Dermis blood vessel endothelial cell (primary cell): ENCODE results near the gene TRIO. TPM values are rescaled to one million over a fixed set of nuclear protein-coding genes. Genes with fewer than 3 reads are reported as not detected.

Source experiments
- DNase-seq: peaks from one replicate; pipeline ENCODE4 v3.0.0; 2010
- total RNA-seq: library from RNA; depleted of rRNA; stranded (reverse); fragments of >200 nt; gene quantifications from 2 replicates; pipeline ENCODE4 v1.2.3, GENCODE V29; 2014

The TRIO gene
- total RNA-seq, 1 donor from 2014 or later, result 190 TPM

DNA sequence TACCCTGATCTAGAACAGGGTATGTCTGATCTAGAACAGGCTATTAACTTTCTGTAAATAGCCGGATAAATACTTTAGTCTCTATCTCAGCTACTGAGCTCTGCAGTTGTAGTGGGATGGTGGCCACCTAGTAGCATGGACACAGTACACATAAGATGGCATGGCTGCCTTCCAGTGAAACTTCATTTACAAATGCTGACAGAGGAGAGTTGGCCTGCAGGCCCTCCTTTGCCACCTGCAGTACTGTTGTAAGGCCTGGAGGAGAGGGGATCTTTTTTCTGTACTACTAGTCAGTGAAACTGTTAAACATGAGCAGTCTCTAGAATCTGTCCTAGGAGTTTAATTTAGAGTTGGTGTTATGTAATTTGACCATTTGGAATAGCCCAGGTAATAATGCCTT lies 86.0 kb downstream of the TRIO start:
- DNase-seq, result no peak

DNA sequence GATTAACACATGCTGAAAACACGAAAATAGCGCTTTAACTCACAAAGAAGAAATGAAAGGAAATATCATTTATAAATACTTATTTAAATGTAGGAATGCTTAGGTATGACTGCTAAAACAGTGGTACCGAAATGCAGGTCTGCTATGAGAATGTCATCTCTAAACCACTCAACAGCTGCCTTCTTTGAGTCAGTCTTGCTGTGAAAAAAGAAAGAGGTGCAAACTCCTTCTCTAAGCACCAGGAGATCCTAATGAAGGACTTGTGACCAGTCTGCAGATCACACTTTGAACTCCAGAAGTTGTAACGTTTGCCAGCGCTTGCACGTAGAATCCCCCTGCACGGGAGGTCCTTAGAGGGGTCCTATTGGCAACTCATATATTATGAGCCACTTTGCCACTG lies 86.6 kb downstream of the TRIO start:
- DNase-seq, result no peak

- no peak for DNase-seq
These were observed 88.0 kb downstream of the TRIO start for GRCh38 chr5:14231156-14231555.

DNA sequence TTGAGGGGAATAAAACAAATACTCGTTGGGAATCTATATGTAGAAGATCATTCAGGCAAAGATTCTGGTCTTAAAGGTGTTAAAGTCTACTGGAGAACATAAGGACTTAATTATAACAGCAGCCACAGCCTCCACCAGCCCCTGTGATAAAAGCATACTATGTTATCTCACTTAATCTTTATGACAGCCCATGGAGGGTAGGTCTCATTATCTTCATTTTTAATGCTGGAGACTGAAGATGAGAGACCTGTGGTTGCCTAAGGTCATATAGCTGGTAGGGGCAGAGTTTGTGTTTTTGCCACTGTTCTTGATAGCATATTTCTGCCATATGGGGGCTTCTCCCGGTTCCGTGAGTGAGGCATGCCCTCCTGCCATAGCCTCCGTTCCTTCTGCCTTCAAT lies 88.7 kb downstream of the TRIO start:
- no peak for DNase-seq

DNA sequence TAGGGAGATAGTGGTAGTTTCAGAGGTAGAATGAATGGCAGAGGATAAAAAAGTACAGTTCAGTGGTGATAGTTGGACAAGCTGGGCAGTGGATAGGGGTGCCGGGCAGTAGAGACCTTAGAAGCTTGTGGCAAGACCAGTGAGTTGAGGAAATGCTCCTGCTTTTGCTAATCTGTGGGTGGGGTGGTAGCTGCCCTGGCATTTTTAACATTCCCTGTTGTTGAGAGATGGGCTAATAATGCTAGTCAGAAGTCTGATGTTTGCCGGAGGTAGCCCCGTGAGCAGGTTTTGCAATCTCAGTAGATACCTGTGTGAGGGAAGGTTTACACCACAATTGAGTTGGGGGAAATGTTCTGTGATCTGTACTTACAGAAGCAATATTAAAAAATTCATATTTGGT lies 91.1 kb downstream of the TRIO start:
- no peak for DNase-seq

DNA sequence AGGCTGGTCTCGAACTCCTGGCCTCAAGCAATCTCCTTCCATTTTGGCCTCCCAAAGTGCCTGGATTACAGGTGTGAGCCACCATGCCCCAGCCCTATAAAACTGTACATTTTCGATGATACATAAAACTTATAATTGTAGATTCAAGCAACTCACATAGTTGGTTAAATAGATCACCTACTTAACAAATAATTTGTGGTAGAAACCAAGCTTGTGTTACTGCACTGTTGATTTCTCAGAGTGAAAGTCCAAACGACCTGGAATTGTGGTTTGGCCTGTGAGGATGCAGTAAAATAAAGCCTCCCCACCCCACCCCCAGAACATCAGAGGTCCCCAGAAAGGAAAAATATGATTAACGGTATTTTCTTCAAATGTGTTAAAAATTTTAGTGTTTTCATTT lies 92.7 kb downstream of the TRIO start:
- no peak for DNase-seq

GRCh38 chr5:14236757-14237156 lies 93.6 kb downstream of the TRIO start:
- DNase-seq, result no peak

DNA sequence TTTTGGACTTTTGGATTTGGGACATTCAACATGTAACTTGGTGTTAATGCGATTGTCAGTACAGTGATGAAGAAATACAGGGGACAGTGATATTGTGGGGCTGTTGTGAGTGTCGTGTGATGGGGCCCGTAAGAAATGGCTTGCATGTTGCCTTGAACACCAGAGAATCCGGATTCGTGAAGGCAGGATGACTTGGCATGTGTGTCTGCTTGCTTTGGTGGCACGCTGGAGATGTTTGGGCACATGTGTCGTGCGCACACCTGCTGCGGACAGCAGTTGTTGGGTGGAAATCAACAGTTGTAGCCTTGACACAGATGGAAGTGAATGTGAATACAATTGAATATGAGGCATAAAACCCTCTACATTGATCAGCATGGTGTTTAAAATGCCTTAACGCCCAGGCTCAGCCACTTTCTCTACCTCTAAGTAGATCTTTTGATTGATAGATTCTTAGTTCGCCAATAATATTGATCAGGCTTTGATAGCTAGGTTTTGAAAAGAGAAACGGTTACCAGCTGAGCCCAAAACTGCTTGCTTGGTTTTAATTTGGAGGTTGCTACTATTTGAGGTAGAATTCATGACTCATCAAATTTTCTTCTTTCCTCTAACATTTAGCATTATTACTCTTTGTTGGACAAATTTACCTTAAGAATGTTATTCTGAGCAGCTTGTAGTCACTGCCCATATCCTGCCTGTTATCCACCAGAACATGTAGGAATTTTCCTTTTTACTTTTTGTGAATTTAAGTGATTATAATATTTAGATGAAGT lies 94.4 kb downstream of the TRIO start:
- DNase-seq, result no peak

DNA sequence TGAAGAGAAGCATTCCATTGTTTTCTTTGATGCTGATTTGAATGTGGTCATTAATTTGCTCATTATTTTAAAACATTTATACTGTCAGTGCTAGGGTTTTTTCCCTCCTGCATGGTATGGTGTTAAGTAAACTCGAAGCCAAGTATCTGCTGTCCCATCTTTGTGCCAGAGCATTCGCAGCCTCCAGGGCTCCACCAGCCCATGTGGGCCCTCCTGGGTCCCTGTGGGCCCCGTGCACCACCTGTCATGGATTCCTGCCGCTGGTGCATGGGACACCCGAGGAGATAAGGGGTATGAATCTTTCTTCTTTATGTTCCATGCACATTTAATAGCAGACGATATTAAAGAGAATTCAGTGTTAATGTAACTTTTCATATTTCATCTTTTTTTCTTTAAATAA lies 95.1 kb downstream of the TRIO start:
- DNase-seq, result no peak

GRCh38 chr5:14239404-14239803 lies 96.3 kb downstream of the TRIO start:
- no peak for DNase-seq

GRCh38 chr5:14239951-14240350 lies 96.8 kb downstream of the TRIO start:
- DNase-seq, result no peak

- no peak for DNase-seq
These were observed 97.2 kb downstream of the TRIO start for GRCh38 chr5:14240359-14240758.

DNA sequence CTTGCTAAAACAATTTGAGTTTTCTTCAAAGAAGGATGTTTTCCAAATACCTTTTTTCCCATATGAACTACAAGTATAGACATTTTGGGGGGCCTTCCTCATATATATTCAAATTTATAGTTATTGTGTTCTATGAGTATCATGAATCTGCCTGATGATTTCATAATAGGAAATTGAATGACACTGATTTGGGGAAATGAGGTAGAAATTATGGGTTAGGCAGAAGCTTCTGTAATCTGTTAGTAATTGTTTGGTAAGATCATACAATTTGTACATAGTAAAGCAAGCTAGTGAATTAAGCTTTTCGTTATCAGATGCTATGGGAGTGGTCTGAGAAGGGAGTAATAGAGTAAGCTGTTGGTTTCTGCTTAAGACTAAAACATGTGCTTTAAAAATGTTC lies 98.0 kb downstream of the TRIO start:
- no peak for DNase-seq

DNA sequence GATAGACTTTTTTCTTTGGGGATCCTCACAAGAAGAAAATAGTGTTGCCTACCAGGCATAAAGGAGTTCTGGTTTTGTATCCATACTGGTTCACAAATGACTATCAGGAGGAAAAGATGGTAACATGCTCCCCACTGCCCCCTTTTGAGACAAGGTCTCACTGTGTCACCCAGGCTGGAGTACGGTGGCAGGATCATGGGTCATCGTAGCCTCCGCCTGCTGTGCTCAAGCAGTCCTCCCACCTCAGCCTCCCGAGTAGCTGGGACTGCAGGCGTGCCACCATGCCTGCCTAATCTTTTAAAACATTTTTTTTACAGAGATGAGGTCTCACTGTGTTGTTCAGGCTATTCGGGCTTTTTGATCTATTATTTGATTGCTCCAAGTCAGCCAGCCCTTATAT lies 99.3 kb downstream of the TRIO start:
- no peak for DNase-seq

DNA sequence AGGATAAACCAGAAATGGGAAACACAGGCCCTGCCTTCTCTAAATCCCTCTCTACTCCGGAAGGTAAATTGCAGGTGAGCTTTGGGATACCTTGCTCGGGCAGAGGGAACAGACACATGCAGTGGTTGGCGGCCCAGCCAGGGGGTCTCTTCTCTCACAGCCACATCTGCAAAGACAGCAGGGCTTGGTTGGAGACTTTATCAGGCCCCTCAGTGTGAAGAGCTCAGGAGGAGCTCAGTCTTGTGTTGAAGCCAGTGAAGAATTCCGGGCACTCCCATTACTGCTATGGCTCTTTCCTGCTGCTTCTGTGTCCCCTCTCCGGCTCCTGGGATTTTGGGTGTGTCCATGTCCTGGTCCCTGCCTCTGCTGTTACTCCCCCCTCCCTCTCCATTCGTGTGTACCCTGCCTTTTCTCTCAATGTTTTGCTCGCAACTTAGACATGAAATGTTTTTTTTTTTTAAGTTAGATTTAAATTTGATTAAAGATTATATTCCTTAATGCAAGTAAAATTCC lies 99.8 kb downstream of the TRIO start:
- DNase-seq, result no peak

- no peak for DNase-seq
These were observed 100.6 kb downstream of the TRIO start for GRCh38 chr5:14243766-14244165.

- DNase-seq, result no peak
These were observed 101.6 kb downstream of the TRIO start for GRCh38 chr5:14244721-14245120.

DNA sequence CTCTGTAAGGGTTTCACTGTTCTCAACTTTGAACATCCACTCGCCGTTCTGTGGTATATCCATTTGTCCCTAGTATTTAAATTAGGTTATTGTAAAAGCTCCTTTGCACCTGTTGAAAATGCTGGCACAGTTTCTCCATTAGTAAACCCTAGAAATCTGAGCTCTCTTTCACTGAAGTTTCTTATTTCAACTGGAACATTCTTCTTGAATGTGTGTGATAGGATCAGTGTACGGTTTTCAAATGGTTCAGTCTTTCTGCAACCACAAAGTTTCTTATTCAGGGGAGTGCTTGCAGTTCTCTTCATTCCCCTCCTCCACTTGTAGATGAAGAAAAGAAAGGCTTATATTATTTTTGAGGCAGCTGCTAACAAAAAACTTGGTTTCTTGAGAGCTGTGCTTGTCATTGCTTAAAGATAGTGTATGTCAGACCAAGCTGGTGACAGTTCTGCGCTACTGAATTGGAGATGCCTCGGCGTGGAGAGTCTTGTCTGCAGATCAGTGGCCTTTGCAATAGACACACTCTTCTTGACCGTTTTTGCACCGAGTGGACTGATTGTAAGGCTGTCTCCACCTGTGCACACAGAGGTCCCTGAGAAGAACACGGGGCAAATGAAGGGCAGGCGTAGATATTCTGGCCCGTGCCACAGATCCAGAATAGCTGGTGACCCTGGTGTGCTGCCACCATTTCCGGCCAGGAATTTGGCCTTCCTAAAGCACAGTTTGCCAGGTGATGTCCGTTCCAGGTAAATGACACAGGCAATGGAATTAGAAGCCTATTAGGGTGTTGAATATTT lies 102.2 kb downstream of the TRIO start:
- no peak for DNase-seq

DNA sequence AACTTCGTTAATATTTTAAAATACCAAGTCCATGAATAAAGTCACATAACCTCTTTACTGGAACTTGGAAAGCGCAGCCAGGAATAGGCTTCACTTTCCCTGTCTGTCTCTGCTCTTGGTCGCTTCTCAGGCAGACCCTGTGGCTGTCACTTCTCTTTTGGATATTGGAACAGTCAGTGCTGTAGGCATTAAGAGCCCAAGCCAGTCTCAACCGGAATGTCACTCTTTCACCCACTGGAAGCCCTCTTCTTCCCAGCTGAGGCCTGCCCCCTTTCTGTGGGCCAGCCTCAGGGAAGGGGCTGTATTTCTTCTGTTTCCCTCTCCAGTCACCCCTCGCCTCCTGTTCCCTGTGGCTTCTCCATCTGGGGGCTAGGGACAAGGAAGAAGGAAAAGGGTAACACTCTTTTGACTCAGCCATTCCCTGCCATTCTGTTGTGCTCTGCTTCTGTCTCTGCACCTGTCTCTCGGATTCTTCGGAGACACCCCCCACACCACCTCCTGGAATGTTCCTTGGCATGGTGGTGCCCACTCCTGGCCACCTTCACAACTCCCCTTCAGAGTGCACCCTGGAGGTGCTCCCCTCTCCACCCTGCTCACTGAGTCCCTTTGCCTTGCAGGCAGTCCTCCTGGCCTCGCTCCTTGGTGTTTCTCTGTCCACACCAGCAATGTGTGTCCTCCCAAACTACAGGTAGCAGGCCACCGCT lies 103.4 kb downstream of the TRIO start:
- no peak for DNase-seq

DNA sequence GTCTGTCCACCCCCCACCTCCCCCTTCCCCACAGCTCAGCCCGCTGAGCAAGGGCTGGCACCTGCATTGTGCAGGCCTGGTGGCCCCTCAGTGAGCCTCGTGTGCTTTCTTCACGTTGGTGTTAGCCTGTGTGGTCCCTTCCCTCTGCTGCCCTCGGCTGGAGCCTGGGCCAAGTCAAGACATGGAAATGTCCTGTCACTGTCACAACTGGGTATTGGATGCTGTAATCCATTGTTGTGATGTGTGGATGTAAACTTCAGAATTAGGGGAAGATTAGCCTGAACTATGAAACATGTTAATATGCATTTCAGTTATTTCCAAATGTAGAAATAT lies 103.9 kb downstream of the TRIO start:
- no peak for DNase-seq

DNA sequence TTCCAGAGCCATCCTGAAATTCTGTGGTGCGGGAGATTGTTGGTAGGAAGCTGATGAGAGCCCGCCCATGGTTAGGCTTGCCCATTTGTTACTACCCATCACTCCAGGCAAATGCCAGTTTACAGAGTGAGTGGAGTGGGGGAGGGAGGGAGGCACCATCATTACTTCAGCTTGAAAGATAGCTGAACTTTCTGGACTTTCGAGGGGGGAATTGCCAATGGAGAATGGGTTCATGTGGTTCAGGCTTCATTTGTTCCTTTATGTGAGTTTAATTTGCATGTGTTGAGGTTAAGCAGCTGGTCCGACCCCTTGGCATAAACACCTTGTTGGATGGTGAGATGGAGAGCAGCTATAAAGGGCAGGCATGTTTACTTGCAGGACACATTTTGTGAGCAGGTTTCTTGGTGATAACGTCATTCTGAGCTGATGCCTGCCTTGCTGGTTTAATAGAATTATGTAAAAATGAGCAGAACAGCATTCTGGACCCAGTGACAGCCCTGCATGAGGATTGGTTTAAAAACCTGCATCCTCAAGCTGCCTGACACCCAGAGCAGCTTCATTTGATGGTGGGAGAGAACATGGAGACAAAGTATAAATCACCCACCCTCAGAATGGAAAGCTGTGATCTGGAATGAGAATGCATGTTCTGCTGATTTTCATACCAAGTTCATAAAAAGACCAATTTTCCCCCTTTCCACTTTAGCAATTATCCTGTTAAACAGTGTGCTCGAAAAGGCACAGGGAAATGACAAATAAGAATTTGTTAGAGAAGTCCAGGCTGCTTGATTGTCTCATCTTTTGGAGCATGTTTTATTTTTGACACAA lies 106.3 kb downstream of the TRIO start:
- no peak for DNase-seq

DNA sequence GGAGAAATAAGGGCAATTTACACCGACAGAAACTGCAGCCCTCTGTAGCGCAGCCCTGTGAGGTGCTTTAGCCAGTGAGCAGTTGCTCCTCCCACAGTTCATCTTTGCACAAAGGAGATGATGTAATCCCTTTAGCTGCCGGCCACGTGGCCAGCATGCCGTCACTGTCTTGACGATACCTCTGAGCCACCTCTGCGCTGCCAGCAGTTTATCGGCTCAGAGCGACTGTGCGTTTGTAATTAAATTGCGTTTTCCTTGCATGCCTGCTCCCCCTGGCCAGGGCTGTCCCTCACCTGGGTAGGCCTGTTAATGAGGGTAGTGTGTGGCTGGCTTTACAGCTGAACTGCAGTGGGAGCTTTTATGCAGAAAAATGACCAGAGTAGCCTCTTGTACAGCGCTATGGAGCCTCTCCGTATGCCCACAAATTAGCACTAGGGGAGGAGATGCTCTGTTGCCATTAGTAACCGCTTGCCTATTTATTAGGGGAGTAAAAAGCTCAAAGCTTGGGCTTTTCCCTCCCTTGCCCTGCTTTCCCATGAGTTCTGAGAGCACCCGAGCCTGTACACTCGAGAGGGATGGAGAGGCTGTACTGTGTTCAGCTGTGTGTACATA lies 107.0 kb downstream of the TRIO start:
- DNase-seq, result peak; percentile 71
